Right kidney (tissue), 9 donors: ENCODE measurements around the gene RFPL4AL1.
"Not testable (repeated sequence)": the region's sequence is repeated elsewhere in the genome, so short reads cannot be mapped to it uniquely, and the experiment has no call there.

Experiments
- DNase-seq: peaks from one replicate; pipeline ENCODE4 v3.0.0-alpha.2; 2016
- long read RNA-seq, 8 donors: transcript quantifications; one replicate each; lab custom pipeline, GENCODE V29; 2026

Gene RFPL4AL1
- long read RNA-seq, donor 1: 0 reads
- long read RNA-seq, donor 2: 0 reads
- long read RNA-seq, donor 3: 0 reads
- long read RNA-seq, donor 4: 0 reads
- long read RNA-seq, donor 5: 0 reads
- long read RNA-seq, donor 6: 0 reads
- long read RNA-seq, donor 7: 0 reads
- long read RNA-seq, donor 8: 0 reads

- DNase-seq: not testable (repeated sequence)
Measured at GRCh38 chr19:55768818-55769217, at the start of gene RFPL4AL1. TSS of gene RFPL4AL1 (plus strand) at chr19:55769118. CDS start at chr19:55771805, 2,687 bp downstream.

GRCh38 chr19:55720214-55720746, 48.6 kb upstream of the RFPL4AL1 start:
- no peak for DNase-seq

GRCh38 chr19:55720801-55721200, 48.1 kb upstream of the RFPL4AL1 start:
- DNase-seq: no peak

- DNase-seq: no peak
Measured at GRCh38 chr19:55723491-55723890, 45.4 kb upstream of the RFPL4AL1 start.

GRCh38 chr19:55730378-55730777, 38.5 kb upstream of the RFPL4AL1 start:
- DNase-seq: not testable (repeated sequence)

- DNase-seq: no peak
Measured at GRCh38 chr19:55738302-55738701, 30.6 kb upstream of the RFPL4AL1 start, which contains the start of gene NLRP9. TSS of gene NLRP9 (minus strand) at chr19:55738402. CDS start at chr19:55738374, 28 bp downstream.

GRCh38 chr19:55750715-55751114, 18.2 kb upstream of the RFPL4AL1 start:
- no peak for DNase-seq

- DNase-seq: no peak
Measured at GRCh38 chr19:55753401-55753800, 15.5 kb upstream of the RFPL4AL1 start.

- DNase-seq: not testable (repeated sequence)
Measured at GRCh38 chr19:55756808-55757207, 12.1 kb upstream of the RFPL4AL1 start.

- DNase-seq: not testable (repeated sequence)
Measured at GRCh38 chr19:55758797-55759196, 10.1 kb upstream of the RFPL4AL1 start, which contains the start of gene RFPL4A. TSS of gene RFPL4A (plus strand) at chr19:55759097. CDS start at chr19:55761801, 2,704 bp downstream.

GRCh38 chr19:55766466-55766865, 2.5 kb upstream of the RFPL4AL1 start:
- no peak for DNase-seq

GRCh38 chr19:55769632-55770031, 714 bp downstream of the RFPL4AL1 start:
- DNase-seq: not testable (repeated sequence)

- DNase-seq: no peak
Measured at GRCh38 chr19:55777528-55777927, 8.6 kb downstream of the RFPL4AL1 start.

- no peak for DNase-seq
Measured at GRCh38 chr19:55778331-55778730, 9.4 kb downstream of the RFPL4AL1 start.

GRCh38 chr19:55781112-55781511, 12.2 kb downstream of the RFPL4AL1 start:
- DNase-seq: no peak

GRCh38 chr19:55795021-55795420, 26.1 kb downstream of the RFPL4AL1 start:
- no peak for DNase-seq

- DNase-seq: no peak
Measured at GRCh38 chr19:55801416-55801815, 32.5 kb downstream of the RFPL4AL1 start.

GRCh38 chr19:55802281-55802680, 33.4 kb downstream of the RFPL4AL1 start:
- DNase-seq: no peak

- peak; percentile 7 for DNase-seq
Measured at GRCh38 chr19:55809381-55810058, 40.6 kb downstream of the RFPL4AL1 start.

GRCh38 chr19:55811340-55811739, 42.4 kb downstream of the RFPL4AL1 start:
- DNase-seq: no peak

GRCh38 chr19:55812449-55812848, 43.5 kb downstream of the RFPL4AL1 start:
- DNase-seq: no peak

- DNase-seq: no peak
Measured at GRCh38 chr19:55813906-55814305, 45.0 kb downstream of the RFPL4AL1 start.

GRCh38 chr19:55820037-55820436, 51.1 kb downstream of the RFPL4AL1 start:
- DNase-seq: no peak
